A549 (cell line): ENCODE results near the gene ASPG.

Experiments used
- CTCF ChIP-seq: fragments of >200 bp; sonication (Bioruptor Twin); formaldehyde crosslinking; IDR thresholded peaks from 3 replicates; pipeline ENCODE4 v1.5.1; 2016
- KDM1A ChIP-seq: fragments of 200-600 bp; sonication (generic); IDR thresholded peaks from 2 replicates; pipeline ENCODE4 v1.6.1; 2016; ENCODE audit warnings: low read depth, mild to moderate bottlenecking
- RNF2 ChIP-seq: fragments of 200-600 bp; sonication (generic); IDR thresholded peaks from 2 replicates; pipeline ENCODE4 v1.6.1; 2016; ENCODE audit warnings: low read depth, mild to moderate bottlenecking, antibody characterized with exemption, moderate library complexity, borderline replicate concordance

DNA sequence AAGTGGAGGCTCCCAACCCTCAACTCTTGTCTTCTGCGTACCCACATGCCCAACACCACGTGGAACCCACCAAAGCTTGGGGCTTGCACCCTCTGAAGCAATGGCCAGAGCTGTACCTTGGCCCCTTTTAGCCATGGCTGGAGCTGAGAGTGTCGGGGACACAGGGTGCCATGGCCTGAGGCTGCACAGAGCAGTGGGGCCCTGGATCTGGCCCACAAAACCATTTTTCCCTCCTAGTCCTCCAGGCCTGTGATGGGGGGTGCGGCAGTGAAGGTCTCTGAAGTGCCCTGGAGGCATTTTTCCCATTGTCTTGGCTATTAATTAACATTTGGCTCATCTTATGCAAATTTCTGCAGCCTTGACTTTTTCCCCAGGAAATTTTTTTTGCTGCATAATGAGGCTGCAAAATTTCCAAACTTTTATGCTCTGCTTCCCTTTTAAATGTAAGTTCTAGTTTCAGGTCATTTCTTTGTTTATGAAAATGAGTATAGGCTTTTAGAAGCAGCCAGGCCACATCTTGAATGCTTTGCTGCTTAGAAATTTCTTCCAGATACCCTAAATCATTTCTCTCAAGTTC, 18.7 kb upstream of the ASPG start:
- TF ChIP-seq KDM1A (no peak), CTCF (no peak), RNF2 (no peak)
